NOMO-1 (cell line): ENCODE measurements around the gene ASF1B.
"Not testable (repeated sequence)": the region's sequence is repeated elsewhere in the genome, so short reads cannot be mapped to it uniquely, and the experiment has no call there.

Experiments used
- DNase-seq, 2 experiments: peaks; one replicate each; lab custom pipeline; 2025; ENCODE audit not compliant: unreplicated experiment in 2 of 2; lab: John Stamatoyannopoulos, UW

Gene ASF1B

GRCh38 chr19:14160017-14160703 is 23.8 kb upstream of the ASF1B start:
- no peak for DNase-seq

DNA sequence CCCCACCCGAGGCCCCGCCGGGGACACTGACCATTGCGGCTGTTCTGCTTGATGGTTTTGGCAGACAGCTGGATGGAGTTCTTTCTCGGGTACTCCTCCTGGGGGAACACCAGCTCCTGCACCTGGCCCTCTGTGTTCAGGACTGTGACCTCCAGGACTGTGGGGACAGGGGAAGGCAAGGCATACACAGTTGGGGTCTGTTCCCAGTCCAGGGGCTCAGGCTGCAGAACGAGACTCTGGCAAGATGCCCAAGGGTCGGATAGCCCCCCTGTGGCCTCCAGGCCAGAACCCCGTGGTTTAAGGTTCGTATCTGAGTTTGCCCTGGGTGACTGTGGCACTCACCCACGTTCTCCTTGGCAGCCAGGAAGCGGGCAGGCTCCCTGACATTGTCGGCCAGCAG is 22.7 kb upstream of the ASF1B start:
- no peak for DNase-seq

GRCh38 chr19:14158276-14159023 is 22.1 kb upstream of the ASF1B start:
- no peak for DNase-seq

DNA sequence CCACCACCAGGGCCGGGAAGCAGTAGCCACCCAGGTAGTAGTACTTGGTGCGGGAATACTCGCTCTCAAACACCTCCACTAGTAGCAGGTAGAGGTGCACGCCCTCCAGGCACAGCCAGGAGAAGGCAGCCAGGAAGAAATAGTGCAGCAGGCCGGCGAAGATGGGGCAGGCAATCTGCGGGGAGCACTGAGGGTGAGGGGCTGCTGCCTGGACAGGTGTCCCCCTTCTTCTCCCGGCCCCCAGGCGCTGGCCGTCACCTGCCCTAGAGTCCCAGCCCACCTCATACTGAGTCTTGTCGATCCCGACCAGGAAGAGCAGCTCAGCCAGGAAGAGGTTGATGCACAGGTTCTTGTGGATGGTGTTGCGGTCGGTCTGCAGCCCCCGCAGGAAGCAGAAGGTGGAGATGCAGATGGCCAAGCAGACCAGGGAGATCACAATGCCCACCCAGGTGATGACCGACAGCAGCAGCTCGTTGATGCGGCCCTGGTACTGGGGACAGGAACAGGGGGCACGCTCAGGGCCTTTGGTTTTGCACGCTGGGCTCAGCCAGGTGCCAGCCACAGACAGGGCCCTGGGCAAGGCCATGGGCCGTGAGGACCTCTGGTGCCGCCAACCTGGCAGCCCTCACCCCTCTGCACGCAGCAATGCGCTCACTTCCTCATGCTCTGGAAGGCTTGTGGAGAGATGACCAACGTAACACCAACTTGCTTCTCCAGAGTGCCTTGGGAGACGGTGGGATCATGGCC is 20.8 kb upstream of the ASF1B start:
- no peak for DNase-seq

DNA sequence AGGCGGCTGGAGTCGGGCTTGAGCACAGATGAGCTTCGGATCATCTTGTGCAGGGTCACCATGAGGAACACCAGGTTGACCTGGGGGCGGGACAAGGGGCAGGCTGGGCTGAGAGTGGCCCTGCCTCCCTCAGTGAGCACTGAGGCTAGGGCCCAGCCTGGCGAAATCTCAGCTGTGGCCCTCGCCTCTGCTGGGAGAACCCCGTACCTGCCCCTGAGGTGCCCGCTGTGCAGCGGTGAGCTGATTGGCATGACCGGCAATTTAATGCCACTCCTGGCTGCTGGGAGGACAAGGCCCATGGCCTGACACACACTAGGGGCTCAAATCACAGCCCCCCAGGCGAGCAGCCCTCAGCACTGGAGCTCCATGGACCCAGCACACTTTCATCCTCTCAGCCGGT is 19.7 kb upstream of the ASF1B start:
- DNase-seq, result no peak

- DNase-seq, result no peak
Observed at GRCh38 chr19:14155371-14155770, 19.0 kb upstream of the ASF1B start.

- no peak for DNase-seq
Observed at GRCh38 chr19:14152713-14153112, 16.3 kb upstream of the ASF1B start.

DNA sequence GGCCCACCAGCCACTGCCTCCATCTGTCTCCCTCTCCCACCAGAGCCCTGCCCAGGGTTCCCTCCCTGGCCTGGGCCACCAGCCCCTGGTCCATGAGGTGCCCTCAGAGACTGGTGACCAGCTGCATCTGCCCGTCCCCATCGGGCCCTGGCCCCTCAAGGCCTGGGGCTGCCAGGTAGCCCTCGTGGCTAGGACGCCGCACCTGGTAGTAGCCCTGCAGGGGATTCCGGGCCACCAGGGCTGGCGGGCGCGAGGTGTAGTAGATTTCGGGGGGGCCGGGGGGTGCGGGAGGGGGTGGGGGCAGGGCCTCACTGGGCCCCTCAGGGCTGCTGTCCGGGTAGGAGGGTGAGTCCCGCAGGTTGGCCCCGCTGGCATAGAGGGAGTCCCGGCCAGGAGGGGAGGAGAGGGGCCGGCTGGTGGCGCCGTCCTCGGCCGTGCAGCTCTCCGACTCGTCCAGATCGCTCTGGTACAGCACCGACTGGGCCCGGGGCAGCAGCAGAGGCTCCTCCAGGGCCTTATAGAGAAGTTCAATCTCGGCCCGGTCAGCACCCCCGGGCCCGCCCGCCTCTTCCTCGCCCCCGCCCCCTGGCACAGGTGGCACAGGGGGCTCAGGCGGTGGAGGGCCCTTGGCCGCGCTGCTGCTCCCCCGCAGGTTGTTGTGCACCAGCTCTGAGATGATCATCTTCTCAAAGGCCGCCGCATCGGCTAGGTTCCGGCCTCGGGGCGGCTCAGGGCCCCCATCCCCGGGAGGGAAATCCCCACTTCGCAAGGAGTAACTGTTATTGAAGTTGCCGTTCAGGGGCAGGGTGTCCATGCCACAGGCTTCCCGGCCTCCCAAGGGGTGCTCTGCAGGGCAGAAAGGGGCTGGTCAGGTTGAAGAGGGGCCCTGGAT is 14.6 kb upstream of the ASF1B start:
- no peak for DNase-seq

GRCh38 chr19:14150041-14150769 is 13.8 kb upstream of the ASF1B start:
- DNase-seq, result no peak

GRCh38 chr19:14149509-14149994 is 13.2 kb upstream of the ASF1B start:
- DNase-seq, result no peak

GRCh38 chr19:14148751-14149410 is 12.5 kb upstream of the ASF1B start:
- DNase-seq, result no peak

DNA sequence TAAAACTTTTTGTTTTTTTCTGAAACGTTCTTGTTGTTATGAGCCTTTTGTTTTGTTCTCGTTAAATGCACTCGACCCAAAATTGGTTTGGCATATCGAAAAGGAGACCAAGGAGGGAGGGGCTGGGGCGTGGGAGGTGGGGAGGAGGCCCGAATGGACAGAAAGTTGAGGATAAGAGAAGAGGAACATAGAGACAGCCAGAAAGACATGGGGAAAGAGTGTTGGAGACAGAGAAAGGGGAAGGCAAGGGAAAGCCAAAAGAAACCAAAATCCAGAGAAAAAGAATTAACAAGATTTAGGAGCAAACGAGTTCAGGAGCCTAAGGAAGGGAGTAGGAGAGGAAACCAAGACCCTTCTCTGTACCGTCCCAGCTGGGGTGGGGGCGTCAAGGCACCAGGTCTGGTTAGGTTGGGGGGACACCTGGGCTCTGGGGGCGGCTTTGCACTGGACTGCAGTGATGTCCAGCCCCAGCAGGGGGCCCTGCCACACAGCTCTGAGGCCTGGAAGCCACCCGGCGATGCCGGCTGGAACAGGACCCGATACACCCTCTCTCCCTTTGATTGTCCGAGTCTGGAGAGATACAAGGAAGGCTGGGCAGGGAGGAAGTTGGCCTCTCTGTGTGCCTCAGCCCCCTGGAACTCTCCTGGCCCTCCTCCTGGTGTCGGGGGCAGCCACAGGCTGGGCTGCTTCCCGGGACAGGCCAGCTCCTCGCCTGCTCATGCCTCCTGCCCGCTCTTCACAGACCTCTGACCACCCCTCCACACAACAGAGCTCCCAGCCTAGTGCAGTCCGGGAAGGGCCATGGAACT is 11.6 kb upstream of the ASF1B start:
- DNase-seq, result no peak

- no peak for DNase-seq
Observed at GRCh38 chr19:14146789-14147216, 10.4 kb upstream of the ASF1B start.

- DNase-seq, result not testable (repeated sequence)
Observed at GRCh38 chr19:14146169-14146568, 9.8 kb upstream of the ASF1B start.

- no peak for DNase-seq
Observed at GRCh38 chr19:14145381-14145780, 9.0 kb upstream of the ASF1B start.

DNA sequence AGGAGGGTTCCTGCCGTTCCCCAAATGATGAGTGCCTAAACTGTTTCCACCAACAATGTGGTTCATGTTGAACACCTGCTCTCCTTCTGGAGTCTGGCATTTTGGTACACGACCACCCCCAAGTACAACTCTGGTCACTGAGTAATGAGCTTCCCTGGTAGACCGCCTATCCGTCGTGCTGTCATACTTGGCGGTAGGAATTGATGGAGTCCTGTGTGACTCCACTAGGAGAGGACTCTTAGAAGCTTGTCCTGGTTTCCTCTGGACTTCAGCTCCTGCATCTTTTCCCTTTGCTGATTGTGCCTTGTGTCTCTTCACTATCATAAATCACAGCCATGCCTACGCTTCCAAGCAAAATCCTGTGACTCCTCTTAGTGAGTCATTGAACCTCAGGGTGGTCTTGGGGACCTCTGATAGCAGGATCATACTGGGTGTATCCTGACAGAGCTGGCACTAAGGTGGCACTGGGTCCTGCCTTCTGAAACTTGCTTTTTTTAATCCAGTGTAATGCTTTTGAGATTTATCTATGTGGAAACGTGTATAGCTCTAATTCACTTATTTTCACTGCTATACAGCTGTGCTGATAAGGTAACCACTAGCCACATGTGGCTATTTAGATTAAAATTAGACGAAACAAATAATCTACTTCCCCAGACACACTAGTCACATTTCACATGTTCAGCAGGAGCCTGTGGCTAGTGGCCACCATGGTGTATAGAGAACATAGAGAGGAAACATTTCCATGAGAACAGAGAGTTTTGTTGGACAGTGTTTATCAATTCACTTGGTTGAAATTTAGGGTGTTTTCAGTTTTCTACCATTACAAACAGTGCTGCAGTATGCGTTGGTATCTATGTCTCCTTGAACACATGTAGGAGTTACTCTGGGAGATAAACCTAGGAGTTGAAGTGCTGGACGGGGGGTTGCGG is 6.1 kb upstream of the ASF1B start:
- no peak for DNase-seq

GRCh38 chr19:14141041-14141440 is 4.7 kb upstream of the ASF1B start:
- DNase-seq, result no peak
